CD4-positive, alpha-beta T cell treated with Interleukin-12 subunit alpha and Interleukin-12 subunit beta, for 1 hour (primary cell): ENCODE results near the gene CYTIP.
"Not testable (repeated sequence)": the region's sequence is repeated elsewhere in the genome, so short reads cannot be mapped to it uniquely, and the experiment has no call there.

Experiments
- DNase-seq: peaks from one replicate; pipeline ENCODE4 v3.0.0-alpha.2; 2020

The CYTIP gene

DNA sequence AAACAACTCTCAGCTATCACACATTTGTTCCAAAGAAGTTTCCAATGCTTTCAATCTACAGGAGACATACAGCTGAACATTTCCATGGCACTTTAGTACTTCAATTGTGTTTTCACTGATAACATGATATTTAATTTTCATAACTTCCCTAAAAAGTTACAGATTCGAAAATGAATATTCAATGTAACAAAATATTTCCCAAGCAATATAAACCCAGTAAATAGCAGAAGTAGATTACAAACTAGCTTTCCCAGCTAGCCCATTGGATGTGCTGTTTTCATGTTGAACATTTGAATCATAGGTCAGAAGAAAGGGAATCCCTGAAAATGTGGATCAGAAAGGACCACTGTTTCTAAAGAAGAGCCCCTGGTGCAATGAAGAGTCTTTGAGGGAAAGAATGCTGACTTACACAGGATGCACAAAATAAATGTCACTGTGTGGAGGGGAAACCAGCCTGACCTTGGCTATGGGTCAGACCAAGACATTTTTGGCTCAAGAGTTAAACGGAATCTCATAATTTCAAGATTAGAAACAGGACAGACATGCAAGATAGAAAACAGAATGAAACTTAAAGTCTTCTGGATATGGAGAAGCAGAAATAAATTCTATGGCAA is 22.5 kb downstream of the CYTIP start:
- no peak for DNase-seq

DNA sequence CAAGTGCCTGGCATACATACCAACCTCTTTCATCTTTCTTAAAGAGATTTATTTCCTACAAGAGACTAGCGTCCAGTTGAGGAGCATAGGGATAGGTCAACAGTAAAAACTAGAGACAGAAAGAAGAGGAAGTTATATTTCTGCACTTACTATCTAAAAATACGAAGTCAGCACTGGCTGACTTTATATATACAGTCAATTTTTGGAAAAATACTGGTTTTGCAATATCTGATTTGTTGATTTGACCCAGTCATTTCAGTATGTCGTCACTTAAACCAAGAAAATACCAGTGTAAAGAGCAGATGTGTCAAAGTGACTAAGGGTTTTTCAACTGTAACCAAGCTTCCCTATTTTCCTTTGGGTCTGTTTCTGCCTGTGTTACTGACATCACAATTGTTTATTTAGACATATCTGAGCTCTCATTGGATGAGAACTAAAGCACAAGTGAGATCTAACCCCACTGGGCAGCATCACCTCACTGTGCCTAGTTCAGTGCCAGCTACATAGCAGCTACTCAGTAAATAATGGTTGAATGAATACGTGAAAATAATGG is 23.0 kb downstream of the CYTIP start:
- peak; percentile 58 for DNase-seq

- no peak for DNase-seq
Measured at GRCh38 chr2:157419031-157419575, 24.8 kb downstream of the CYTIP start.

DNA sequence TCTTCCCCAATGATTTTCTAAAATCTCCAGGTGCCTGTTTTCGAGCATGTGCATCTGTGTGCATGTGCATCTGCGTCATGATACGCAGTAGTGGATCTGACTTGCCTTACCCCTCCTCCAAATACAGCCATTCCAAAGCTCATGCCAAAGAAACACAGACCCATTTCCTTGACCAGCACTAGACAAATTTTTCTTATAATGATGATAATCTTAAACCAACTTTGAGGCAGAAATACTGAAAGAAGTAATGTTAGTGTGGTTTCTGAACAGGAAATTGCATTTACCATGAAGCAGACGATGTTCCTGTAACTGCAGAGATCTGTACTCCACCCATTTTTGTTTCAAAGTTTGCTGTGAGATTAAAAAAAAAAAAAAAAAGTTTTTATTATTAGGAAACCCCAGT is 25.6 kb downstream of the CYTIP start:
- peak; percentile 78 for DNase-seq

- DNase-seq: no peak
Measured at GRCh38 chr2:157415591-157416101, 28.2 kb downstream of the CYTIP start.

DNA sequence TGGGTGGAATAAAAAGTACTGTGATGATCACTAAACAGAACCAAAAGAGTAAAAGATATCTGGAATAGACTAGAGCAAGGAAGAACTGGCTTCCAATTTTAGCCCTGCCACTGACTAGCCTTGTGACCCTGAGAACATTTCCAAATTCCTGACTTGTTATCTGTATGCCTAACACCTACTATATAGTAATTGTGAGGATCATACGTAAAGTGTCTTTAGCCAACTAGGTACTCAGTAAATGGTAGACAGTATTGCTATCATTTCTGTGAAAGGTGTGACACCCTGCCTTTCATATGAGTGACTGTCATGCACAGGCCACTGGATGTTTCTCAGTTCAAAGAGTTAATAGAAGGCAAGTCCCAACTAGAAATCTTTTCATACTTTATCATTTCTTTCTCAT is 29.8 kb downstream of the CYTIP start:
- DNase-seq: peak; percentile 48

GRCh38 chr2:157413326-157414035 is 30.4 kb downstream of the CYTIP start:
- DNase-seq: peak; percentile 85

GRCh38 chr2:157411624-157412336 is 32.1 kb downstream of the CYTIP start:
- DNase-seq: no peak

GRCh38 chr2:157405398-157405797 is 38.5 kb downstream of the CYTIP start:
- DNase-seq: not testable (repeated sequence)

GRCh38 chr2:157404363-157404762 is 39.5 kb downstream of the CYTIP start:
- peak; percentile 88 for DNase-seq

GRCh38 chr2:157402801-157403485 is 40.9 kb downstream of the CYTIP start:
- not testable (repeated sequence) for DNase-seq

GRCh38 chr2:157395811-157396210 is 48.1 kb downstream of the CYTIP start:
- DNase-seq: no peak

DNA sequence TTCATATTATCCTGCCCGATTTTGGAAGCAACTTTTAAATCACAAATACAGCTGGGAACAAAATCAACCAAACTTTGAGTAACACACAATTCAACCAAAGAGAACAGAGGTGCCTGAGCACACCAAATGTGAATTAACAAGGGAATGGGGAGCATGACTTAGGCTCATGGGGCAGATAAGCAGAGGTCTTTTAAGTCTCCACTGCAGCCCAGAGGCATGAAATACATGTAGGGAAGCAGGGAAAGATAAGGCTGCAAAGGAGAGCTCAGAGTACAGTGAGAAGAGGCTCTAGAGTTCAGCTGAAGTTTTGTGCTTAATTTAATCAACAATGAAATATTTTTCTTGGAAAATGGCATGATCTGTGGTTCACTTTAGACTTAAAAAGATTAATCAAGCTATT is 49.0 kb downstream of the CYTIP start:
- no peak for DNase-seq

DNA sequence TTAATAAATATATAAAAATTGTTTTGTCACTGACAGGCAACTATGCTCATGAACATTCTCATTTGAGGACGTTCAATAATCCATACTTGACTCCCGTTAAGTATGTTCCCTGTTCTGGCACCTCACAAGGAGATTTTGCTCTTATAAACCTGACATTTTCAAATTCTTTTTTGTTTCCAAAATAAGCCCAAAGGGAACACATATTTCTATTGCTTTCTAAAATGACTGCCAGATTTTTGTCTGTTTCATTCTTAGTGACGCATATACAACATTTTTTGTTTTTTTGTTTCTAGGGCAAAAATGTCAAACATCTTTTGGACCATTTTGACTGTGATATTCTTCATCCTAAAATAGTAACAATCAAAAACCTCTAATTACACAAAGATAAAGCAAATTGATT is 50.5 kb downstream of the CYTIP start:
- no peak for DNase-seq

DNA sequence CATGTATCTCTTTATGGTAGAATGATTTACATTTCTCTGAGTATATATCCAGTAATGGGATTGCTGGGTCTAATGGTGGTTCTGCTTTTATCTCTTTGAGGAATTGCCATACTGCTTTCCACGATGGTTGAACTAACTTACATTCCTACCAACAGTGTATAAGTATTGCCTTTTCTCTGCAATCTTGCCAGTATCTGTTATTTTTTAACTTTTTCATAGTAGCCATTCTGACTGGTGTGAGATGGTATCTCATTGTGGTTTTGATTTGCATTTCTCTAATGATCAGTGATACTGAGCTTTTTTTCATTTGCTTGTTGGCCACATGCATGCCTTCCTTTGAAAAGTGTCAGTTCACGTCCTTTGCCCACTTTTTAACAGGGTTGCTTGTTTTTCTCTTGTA is 55.1 kb downstream of the CYTIP start:
- DNase-seq: no peak

DNA sequence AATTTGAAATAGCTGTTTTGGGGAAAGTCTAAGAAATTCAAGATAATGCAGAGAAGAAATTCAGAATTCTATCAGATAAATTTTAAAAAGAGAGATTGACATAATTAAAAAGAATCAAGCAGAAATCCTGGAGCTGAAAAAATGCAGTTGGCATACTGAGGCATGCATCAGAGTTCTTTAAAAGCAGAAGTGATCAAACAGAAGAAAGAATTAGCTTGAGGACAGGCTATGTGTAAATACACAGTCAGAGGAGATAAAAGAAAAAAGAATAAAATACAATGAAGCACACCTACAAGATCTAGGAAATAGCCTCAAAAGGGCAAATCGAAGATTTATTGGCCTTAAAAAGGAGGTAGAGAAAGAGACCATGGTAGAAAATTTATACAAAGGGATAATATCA is 57.1 kb downstream of the CYTIP start:
- DNase-seq: no peak

GRCh38 chr2:157386247-157386646 is 57.6 kb downstream of the CYTIP start:
- no peak for DNase-seq

GRCh38 chr2:157377861-157378260 is 66.0 kb downstream of the CYTIP start:
- DNase-seq: no peak

DNA sequence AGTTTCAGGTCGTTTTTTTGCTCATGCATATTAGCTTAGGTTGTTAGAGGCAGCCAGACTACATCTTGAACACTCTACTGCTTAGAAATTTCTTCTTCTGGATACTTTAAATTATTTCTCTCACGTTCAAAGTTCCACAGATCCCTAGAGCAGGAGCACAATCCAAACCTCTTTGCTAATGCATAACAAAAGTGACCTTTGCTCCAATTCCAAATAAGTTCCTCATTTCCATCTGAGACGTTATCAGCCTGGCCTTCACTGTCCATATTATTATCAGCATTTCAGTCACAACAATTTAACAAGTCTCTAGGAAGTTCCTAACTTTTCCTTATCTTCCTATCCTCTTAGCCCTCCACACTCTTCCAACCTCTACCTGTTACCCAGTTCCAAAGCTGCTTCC is 67.8 kb downstream of the CYTIP start:
- DNase-seq: no peak

- DNase-seq: no peak
Measured at GRCh38 chr2:157375384-157375783, 68.5 kb downstream of the CYTIP start.

- not testable (repeated sequence) for DNase-seq
Measured at GRCh38 chr2:157368508-157368907, 75.4 kb downstream of the CYTIP start.

GRCh38 chr2:157367704-157368103 is 76.2 kb downstream of the CYTIP start:
- DNase-seq: no peak
